Medulla oblongata (tissue), 1 donor: ENCODE results near the gene SETD1A.

Experiments
- DNase-seq: peaks from one replicate; pipeline ENCODE4 v3.0.0-alpha.2; 2015; ENCODE audit errors: extremely low spot score

SETD1A gene

DNA sequence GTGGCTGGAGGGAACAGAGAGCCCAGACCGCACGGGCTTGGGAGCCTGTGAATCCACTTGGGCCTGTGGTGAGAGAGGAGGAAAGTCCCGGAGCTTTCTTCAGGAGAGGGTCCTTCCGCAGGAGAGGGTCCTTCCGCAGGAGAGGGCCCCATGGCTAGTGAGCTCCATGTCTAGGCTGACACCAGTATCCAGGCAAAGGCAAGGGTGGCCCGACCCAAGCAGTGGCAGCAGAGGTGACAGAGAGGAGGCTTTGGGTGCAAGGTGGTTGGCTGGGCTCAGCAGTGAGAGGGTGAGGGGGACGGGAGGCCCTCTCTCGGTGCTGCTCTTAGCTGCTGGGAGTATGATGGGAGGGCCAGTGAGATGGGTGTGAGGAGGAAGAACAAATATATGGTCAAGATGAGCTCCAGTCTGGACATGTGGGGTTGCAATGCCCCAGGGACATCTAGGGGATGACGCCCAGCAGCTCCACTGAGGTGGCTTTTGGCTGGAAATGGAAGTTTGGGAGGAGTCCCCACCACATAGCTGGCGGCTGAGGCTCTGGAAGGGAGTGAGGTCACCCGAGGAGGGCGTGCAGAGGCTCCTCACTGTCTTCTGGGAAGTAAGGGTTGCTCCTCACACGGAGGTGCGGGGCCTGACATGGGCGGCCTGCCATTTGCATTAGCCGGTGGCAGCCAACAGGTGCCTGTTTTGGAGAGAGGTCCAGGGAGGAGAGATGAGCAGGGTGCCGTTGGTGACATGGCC is 25.2 kb downstream of the SETD1A start:
- DNase-seq, result no peak

DNA sequence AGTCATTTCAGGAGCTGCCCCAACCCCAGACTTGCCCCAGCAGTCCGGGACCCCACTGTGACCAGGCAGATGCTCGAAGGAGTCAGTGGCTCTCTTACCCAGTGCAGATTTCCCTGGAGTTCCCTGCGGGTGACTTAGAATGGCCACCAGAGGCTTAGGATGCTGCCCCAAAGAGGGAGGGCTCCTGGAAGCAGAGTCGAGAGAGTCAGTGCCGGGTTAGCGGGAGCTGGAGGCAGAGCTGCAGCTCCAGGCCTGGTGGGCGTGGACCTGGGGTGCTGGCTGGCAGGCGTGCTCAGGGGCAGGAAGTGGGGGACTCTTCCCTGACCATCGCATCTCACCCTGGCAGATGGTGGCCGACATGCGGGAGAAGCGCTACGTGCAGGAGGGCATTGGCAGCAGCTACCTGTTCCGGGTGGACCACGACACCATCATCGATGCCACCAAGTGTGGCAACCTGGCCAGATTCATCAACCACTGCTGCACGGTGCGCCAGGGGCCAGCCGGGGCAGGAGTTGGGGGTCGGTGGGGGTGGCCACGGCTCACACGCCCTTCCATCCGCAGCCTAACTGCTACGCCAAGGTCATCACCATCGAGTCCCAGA is 25.8 kb downstream of the SETD1A start:
- no peak for DNase-seq

DNA sequence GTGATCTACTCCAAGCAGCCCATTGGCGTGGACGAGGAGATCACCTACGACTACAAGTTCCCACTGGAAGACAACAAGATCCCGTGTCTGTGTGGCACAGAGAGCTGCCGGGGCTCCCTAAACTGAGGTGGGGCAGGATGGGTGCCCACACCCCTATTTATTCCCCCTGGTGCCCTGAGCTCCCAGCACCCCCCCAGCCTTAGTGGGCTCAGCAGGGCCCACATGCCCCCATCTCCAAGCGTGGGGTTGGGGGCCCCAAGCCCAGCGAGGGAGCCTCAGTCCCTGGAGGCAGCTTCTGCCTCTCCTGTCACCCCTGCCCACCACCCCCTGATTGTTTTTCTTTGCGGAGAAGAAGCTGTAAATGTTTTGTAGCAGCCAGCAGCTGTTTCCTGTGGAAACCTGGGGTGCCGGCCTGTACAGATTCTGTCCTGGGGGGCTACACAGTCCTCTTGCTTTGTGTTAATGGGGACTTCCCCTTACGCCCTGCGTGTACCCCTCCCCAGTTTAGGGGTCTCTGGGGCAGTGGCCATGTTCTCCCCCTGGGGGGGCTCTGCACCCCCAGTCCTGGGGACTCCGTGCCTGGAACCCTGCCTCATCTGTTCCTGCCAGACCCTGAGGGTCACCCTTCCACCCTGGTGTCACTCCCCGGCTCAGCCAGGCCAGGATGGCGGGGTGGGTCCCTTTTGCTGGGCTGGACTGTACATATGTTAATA is 26.5 kb downstream of the SETD1A start:
- DNase-seq, result no peak

DNA sequence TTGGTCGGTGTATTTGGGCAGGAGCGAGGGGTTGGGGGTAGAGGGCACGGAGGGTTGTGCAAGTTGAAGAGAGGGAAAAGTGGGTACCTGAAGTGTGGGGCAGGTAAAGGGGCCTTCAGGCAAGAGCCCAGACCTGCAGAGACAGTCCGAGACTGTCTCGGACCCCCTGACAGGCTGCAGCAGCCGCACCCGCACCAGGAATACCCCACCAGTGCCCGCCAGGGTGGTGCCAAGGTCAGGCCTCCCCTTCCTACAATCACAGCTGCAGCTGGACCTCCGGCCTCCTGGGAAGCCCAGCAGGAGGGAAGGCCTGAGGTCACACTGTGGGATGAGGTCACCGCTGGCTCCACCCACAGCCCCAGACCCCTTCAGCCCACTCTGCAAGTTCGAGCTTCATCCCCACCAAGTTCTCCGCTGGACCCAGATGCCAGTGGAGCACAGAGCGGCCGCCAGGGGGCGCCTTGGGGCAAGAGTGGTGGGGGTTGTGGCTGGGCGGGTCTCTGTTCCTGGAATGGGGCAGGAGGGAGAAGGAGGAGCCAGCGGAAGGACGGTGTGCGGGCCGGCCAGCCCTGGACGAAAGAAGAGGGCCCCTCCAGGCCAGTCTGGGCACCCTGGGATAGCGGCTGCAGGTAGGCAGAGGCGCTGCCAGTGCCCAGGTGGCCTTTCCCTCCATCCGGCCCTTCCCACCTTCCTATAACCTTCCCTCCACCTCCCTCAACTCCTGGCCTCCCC is 27.3 kb downstream of the SETD1A start, which contains the start of gene HSD3B7:
Gene HSD3B7 (plus strand): TSS at position 539 of the 732 bp plus-strand sequence. CDS start 452 bp downstream, outside the sequence.
- peak; percentile 83 for DNase-seq

DNA sequence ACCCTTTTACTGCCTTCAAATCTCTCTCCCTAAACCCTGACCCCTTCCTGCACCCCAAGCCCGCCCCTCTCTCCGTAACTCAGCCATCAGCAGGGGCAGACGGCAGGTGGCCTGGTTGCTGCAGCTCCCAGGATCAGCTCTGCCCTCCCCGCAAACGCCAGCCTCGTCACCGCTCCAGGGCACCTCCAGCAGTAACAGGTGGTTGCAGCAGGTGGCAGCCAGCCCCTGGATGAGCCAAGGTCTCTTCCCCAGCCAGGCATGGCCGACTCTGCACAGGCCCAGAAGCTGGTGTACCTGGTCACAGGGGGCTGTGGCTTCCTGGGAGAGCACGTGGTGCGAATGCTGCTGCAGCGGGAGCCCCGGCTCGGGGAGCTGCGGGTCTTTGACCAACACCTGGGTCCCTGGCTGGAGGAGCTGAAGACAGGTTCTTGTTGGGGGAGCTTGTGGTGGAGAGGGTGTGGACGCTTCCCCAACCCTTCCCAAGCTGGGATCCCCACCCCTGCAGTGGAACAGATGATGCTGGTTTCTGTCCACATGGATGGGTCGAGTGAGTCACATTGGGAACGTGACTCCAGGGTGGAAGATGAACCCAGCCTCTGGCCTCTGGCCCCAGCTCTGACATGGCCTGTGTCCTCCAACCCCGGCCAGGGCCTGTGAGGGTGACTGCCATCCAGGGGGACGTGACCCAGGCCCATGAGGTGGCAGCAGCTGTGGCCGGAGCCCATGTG is 28.0 kb downstream of the SETD1A start:
- DNase-seq, result no peak

DNA sequence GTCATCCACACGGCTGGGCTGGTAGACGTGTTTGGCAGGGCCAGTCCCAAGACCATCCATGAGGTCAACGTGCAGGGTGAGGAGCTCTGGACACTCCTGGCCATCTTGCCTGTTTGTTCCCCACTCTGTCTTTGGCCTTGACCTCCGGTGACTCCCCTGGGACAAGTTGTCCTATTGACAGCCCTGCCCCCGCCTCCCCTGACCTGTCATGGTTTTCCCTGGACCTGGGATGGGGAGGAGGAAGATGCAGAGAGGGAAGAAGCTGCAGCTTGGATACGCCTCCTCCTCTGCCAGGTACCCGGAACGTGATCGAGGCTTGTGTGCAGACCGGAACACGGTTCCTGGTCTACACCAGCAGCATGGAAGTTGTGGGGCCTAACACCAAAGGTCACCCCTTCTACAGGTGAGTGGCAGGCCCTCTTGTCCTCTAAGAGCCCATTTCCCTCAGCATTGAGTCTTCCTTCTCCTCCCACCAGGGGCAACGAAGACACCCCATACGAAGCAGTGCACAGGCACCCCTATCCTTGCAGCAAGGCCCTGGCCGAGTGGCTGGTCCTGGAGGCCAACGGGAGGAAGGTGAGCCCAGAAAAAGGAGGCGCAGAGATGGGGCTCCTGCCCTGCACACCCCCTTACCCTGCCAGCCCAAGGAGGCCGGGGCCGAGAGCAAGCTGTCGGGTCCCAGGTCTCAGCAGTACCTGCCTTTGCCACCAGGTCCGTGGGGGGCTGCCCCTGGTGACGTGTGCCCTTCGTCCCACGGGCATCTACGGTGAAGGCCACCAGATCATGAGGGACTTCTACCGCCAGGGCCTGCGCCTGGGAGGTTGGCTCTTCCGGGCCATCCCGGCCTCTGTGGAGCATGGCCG is 28.8 kb downstream of the SETD1A start:
- DNase-seq, result no peak

DNA sequence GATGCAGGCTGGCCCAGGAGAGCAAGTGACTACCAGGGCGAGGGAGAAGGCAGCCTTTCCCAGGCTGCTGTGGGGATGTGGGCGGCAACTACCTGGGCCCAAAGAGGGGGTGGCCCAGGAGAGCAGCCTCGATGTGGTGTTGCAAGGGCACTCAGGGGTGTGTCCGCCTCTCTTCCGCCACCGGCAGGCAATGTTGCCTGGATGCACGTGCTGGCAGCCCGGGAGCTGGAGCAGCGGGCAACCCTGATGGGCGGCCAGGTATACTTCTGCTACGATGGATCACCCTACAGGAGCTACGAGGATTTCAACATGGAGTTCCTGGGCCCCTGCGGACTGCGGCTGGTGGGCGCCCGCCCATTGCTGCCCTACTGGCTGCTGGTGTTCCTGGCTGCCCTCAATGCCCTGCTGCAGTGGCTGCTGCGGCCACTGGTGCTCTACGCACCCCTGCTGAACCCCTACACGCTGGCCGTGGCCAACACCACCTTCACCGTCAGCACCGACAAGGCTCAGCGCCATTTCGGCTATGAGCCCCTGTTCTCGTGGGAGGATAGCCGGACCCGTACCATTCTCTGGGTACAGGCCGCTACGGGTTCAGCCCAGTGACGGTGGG is 30.1 kb downstream of the SETD1A start:
- no peak for DNase-seq

DNA sequence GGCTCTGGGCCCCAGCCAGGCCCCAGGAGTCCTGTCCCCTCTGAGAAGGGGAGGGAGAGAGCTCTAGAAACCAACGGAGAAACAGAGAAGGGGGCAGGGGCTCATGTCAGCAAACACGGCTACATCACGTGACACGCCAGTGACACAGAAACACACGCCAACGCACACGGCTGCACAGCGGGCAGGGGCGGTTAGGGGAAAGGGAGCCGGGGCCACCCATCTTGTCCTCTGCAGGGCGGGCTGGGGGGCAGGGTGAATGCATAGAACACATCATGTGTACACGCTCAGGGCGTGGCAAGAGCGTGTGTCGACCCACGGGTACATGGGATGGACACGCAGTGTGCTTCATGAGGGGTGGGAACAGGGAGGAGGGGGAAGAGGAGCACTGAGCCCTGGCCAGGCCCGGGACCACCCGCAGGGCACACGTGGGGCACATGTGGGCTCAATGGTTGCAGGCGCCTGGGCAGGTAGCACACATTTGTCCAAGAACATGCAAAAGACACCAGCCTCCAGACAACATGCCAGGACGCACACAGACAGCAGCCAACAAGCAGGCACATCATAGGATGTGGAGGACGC is 32.0 kb downstream of the SETD1A start:
- DNase-seq, result no peak

DNA sequence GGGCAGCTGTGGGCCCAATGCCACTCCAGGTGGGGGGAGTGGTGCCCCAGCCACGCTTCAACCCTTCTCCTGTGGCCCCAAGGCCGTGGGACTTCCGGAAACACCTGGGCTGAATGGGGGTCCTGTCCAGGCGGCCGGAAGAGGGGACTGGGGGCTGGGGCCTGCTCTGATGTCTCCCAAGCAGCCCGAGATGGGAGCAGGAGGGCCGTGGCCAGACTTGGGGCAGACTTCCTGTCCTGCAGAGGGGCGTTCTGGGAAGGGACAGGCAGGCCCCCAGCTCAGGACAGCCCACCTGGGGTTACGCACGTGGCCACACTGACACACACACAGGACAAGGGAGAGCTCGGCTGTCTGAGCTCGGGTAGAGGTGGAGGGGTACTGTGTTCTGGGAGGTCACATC is 32.6 kb downstream of the SETD1A start:
- DNase-seq, result no peak

DNA sequence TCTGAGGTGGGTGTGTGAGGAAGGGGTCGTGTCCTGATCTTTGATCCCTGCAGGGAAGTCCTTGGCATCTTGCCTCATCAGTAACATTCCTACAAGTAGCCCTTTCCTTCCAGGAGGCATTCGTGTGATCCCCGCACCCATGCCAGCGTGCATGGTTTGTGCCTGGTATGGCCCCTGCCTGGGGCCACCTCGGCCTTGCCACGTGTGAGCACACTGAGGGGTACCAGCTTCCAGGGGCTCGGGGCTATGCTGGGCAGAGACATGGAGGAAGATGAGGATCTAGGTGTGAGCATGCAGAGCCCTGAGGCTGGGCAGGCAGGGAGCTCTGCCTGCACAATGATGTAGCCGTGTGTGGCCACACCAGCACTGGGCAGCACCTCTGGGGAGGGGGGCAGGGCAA is 33.5 kb downstream of the SETD1A start:
- no peak for DNase-seq

DNA sequence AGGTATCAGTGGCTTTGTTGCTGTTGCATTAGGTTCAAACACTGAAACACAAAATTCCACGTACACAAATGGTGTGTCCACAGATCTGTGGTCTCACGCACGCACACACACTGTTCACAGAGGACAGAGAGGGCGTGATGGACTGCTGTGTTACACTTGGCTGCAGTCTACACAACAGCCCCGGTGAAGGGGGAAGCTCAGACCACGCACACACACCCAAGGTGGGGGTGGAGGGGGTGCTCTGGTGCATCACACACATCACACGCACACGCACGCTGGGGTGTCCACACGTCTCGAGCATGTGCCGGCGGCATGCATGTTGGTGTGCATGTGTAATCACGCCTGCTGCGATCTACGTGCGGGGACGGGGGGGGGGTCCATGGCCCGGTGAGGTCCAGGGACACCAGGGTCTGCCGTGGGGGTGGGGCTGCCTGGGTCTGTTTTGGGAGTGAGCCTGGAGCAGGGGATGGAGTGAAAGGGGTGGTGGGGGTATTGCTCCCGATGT is 34.8 kb downstream of the SETD1A start:
- no peak for DNase-seq

DNA sequence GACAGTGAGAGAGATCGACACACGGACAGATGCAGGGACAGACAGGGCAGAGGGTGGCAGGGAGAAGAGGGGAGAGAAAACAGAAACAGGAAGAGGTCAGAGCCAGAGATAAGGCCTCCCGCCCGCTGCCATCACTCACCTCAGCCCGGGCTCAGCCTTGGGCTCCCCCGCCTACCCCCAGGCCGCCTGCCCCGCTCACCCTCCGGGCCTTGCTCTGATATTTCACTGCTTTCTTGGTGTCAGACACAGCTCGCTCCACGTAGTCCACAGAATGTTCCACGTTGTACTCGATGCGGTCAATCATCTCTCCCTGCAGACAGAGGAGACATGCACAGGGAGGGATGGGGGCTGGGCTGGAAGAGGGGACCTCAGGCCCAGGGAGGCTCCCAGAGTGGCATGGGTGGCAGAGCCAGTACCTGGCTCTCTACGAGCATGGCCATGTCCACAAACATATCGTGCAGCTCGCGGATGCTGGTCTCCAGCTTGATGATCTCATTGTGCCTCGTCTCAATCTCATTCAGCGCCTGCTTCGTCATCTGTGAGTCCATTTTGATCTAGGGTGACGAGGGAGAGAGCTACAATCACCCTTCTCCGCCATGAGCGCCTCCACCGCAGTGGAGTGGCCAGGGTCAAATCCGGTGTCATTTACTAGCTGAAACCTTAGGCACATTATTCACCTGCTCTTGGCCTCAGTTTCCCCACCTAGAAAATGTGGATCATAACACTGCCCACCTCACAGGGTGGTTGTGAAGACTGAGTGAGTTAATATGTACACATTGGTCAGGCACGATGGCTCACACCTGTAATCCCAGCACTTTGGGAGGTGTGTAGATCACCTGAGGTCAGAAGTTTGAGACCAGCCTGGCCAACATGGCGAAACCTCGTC is 35.6 kb downstream of the SETD1A start:
- no peak for DNase-seq

DNA sequence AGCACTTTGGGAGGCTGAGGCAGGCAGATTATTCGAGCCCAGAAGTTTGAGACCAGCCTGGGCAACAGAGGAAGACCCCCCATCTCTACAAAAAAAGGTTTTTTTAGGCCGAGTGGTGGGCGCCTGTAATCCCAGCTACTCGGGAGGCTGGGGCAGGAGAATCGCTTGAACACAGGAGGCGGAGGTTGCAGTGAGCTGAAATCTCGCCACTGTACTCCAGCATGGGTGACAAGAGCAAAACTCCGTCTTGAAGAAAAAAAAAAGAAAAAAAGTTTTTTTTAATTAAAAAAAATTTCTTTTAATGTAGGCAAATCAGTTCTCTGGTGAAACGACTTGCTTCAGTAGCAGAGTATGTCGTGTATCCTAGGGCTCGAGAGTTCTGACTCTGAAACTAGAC is 38.4 kb downstream of the SETD1A start:
- no peak for DNase-seq

DNA sequence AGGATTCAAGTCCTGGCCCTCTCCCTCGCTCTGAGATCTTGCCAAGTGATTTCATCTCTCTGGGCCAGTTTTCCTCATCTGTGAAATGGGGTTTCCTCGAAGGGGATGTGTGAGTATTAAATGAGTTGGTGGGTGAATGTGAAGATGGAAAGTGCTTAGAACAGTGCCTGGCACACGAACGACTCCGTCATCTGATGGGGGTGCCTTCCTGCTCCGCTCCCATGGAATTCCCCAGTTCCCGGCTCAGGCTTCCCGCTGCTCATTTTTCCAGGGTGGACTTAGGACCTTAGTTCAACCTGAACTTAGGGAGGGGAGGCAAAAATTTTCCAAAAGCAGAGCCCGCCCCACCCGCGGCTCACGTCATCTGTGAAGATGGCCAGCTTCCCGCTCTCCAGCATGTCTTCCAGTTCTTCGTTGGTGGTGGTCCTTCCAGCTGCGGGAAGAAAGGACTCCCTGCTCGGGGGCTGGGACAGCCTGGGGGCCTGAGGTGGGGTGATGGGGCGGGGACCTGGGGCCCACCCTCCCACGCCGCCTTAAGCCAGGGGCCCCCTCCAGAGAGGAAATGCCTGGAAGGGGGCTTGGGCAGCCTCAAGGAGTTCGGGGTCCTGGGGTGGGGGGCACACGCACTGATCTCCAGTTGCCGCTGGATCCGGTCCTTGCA is 38.9 kb downstream of the SETD1A start:
- DNase-seq, result no peak

DNA sequence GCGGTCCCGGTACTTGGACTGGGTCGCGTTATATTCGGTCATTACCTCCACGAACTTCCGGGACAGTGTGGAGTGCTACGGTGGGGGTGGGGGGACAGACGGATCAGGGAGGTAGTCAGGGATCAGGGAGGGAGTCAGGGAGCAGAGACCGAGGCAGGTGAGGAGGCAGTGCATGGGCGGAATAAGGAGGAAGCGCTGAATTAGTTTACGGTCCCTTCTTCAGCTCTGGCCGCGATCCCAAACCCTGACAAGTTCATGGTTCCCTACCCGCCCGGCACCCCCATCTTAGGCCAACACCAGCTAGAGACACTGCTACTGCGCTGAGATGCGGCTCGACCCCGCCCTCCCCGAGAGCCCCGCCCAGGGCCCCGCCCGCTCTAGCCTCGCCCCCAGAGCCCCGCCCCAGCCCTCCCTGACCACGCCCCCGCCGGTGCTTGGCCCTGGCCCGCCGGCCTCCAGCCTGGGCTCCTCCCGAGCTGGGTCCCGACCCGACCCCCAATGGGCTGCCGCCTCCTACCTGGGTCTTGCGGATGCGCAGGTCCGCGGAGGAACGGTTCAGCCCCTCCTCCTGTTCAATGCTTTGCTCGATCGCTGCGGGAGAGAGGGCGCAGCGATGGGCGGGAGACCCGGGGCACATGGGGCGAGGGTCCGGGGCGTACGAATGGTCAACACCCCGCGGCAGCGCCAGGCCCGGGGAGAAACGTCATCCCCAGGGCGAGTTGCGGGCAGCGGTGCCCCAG is 39.6 kb downstream of the SETD1A start:
- DNase-seq, result peak; percentile 44

DNA sequence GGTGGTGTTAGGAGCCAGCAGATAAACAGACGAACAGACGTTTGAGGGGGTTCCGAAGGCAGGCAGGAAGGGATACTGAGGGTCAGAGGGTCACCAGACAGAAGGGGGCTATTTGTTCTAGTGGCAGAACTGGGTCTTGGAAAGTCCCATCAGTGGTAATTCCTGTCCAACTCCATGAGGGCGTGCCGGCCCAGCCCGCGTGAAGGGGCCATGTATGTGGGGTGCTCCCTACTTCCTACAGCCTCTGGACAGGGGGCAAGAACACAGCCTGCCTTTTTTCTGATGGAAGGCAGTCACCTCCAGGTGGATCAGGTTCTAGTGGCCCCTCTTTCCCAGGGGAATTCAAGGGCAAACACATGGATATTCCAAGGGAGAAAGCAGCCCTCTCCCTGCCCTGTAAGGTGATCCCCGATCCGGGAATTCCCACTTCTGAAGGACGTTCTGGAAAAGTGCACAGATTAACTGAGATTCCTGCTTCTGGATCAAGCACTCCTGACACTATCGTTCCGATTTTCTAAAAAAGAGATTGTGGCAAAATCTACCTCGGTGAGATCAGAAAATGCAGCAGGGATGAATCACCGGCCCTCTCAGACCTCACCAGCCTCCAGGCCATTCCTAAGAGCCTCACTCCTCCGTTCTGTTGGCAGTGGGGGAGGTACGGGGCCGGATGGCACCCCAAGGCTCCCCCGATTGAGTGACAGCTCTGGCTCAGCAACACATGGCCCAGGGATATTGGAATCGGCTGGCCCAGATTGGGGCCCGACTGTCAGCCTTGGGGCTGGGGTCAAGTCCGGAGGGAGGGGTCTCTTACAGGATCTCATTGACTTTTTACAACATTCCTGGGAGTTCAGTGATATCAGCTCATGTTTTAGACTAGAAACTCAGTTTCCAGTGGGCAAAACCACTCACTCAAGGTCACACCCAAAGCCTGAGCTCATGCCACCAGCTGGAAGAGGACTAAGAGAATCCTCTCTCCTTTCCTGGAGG is 40.5 kb downstream of the SETD1A start:
- no peak for DNase-seq
